Measurements from ENCODE around the gene OR2A12.
"Not testable (repeated sequence)": the region's sequence is repeated elsewhere in the genome, so short reads cannot be mapped to it uniquely, and the experiment has no call there.

Gene OR2A12, protein sequence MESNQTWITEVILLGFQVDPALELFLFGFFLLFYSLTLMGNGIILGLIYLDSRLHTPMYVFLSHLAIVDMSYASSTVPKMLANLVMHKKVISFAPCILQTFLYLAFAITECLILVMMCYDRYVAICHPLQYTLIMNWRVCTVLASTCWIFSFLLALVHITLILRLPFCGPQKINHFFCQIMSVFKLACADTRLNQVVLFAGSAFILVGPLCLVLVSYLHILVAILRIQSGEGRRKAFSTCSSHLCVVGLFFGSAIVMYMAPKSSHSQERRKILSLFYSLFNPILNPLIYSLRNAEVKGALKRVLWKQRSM

GRCh38 chr7:144085978-144086377 lies at the start of gene OR2A12:
Gene OR2A12, plus strand, starts transcription at chr7:144086278. Its CDS starts 8,830 bp downstream, at chr7:144095108.
- FAIRE-seq: no peak

GRCh38 chr7:144036302-144036885 lies 49.7 kb upstream of the OR2A12 start:
- FAIRE-seq: no peak

DNA sequence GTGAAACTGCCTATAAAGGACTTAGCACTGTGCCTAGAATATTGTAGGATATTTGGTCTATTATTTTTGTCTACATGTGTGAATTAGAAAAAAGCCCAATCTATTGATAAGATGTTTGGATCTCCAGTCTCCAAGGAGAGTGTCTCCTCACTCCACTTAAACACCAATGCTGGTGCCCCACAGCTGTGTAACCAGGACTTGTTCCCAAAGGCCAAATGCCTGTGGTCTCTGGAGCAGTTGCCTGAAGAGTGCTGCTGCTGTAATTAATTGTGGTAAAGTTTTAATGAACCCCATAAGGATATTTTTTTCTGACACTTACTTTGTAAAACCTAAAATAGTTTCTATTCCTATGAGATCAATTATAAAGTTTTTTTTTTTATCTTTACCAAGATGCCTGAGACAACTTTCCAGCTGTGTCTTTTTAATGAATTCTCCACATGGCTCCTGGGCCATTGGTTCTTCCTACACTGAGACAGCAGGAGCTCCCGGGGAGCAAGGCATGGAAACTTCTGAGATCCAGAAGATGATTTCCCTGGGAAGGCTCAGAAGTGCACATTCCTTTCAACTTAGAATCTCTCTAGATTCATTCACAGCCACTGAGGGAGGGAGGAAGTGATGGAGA lies 48.6 kb upstream of the OR2A12 start:
- no peak for FAIRE-seq

GRCh38 chr7:144038887-144039286 lies 47.2 kb upstream of the OR2A12 start:
- FAIRE-seq: no peak

GRCh38 chr7:144048648-144049047 lies 37.4 kb upstream of the OR2A12 start, which contains the start of gene OR2A5:
Gene OR2A5, plus strand, starts transcription at chr7:144048948. Its CDS starts 1,454 bp downstream, at chr7:144050402.
- no peak for FAIRE-seq

DNA sequence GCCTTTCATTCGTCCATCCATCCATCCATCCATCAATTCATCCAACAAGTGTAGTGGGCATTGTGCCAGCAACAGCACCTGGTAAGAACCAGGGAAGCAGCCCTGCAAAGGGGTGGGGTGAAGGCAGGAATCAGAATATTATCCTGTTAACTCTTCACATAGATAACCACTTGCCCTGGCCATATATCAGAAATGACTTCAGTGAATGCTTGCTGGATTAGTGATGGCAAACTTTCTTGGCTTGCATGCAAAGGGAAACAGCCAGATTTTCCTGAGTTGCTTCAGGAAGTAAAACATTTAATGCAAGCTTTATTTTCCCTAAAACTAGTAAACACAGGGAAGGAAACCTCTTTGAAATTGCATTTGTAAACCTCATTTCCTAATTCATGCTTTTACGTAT lies 36.6 kb upstream of the OR2A12 start:
- FAIRE-seq: no peak

- no peak for FAIRE-seq
Observed at GRCh38 chr7:144050093-144050492, 36.0 kb upstream of the OR2A12 start.

DNA sequence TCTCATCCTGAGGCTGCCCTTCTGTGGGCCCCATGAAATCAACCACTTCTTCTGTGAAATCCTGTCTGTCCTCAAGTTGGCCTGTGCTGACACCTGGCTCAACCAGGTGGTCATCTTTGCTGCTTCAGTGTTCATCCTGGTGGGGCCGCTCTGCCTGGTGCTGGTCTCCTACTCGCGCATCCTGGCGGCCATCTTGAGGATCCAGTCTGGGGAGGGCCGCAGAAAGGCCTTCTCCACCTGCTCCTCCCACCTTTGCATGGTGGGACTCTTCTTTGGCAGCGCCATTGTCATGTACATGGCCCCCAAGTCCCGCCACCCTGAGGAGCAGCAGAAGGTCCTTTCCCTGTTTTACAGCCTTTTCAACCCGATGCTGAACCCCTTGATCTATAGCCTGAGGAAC lies 35.2 kb upstream of the OR2A12 start:
- FAIRE-seq: not testable (repeated sequence)

- no peak for FAIRE-seq
Observed at GRCh38 chr7:144057954-144058353, 28.1 kb upstream of the OR2A12 start.

GRCh38 chr7:144063710-144064109 lies 22.4 kb upstream of the OR2A12 start:
- no peak for FAIRE-seq

GRCh38 chr7:144069511-144069910 lies 16.6 kb upstream of the OR2A12 start, which contains the start of gene OR2A25:
Gene OR2A25, plus strand, starts transcription at chr7:144069811. Its CDS starts 4,409 bp downstream, at chr7:144074220.
- no peak for FAIRE-seq

GRCh38 chr7:144069953-144070352 lies 16.1 kb upstream of the OR2A12 start:
- FAIRE-seq: no peak

- FAIRE-seq: no peak
Observed at GRCh38 chr7:144074374-144074773, 11.7 kb upstream of the OR2A12 start.

DNA sequence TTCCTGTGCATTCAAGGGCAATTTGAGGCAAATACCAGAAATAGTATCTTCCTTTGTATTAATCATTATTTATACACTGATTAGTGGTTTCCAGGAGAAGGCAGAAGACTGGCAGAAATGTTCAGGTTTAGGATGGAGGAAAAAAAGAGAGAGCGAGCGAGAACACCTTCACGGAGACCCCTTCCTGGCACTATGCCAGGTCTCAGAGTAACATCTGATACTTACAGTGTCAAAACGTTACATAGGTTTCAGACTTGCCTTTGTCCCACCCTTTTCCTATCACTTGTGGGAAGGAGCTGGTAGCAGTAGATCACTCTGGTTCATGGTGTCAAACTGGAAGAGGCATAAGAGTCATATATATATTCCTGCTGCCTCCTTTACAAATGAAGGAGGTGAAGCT lies 652 bp downstream of the OR2A12 start:
- no peak for FAIRE-seq

GRCh38 chr7:144087230-144087629 lies 1.2 kb downstream of the OR2A12 start:
- FAIRE-seq: no peak

- no peak for FAIRE-seq
Observed at GRCh38 chr7:144090667-144091066, 4.6 kb downstream of the OR2A12 start.

- FAIRE-seq: no peak
Observed at GRCh38 chr7:144098776-144099175, 12.7 kb downstream of the OR2A12 start.

DNA sequence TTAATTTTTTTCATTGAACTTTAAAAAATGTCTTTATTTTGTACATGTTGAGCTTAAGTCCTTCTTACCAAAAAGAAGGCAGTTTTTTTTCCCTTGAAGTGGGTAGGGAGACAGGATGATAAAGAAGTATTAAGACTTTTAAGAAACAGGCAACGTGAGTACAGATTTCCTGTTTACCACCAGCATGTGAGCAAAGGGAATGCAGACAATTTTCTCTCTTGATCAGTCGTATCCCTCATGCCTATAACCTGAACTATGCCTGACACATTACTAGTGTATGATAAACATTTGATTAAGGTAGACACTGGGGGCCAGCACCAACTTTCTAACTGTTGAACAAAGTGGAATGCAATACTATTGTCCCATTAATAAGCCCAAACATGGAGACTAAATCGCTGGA lies 14.5 kb downstream of the OR2A12 start:
- no peak for FAIRE-seq

GRCh38 chr7:144102041-144102440 lies 16.0 kb downstream of the OR2A12 start:
- FAIRE-seq: no peak

GRCh38 chr7:144105211-144105610 lies 19.1 kb downstream of the OR2A12 start:
- no peak for FAIRE-seq

GRCh38 chr7:144109283-144109682 lies 23.2 kb downstream of the OR2A12 start, which contains the start of gene OR2A2:
Gene OR2A2, plus strand, starts transcription at chr7:144109583. Its CDS starts 0 bp downstream, at chr7:144109583.
- FAIRE-seq: no peak

- no peak for FAIRE-seq
Observed at GRCh38 chr7:144110272-144110671, 24.2 kb downstream of the OR2A12 start.

- FAIRE-seq: no peak
Observed at GRCh38 chr7:144113651-144114050, 27.6 kb downstream of the OR2A12 start.

- FAIRE-seq: no peak
Observed at GRCh38 chr7:144118341-144118740, 32.3 kb downstream of the OR2A12 start.
